ENCODE results near the gene GNG4. TPM values are rescaled to one million over a fixed set of nuclear protein-coding genes. Genes with fewer than 3 reads are reported as not detected.
A peak's percentile ranks its signal among the peaks of the same experiment; 100 is the strongest.
"Not testable (repeated sequence)": the region's sequence is repeated elsewhere in the genome, so short reads cannot be mapped to it uniquely, and the experiment has no call there.

The GNG4 gene
- total RNA-seq, 1 donor from 2014 or later, result 0.60 TPM

- H3K27ac Mint-ChIP-seq (ENCODE audit: unreplicated experiment), result no peak overlapping the region
- no peaks in the 10 kb centered on the region for H3K27me3 Mint-ChIP-seq (ENCODE audit: low read depth)
- peaks cover 3% of the 10 kb centered on the region for H3K9me3 Mint-ChIP-seq (ENCODE audit: low read depth)
- peak; percentile 34 for DNase-seq (ENCODE audit: low spot score)
- H3K4me3 Mint-ChIP-seq (ENCODE audit: unreplicated experiment), result no peak overlapping the region
- TF ChIP-seq CTCF (IDR thresholded peaks at IDR 0.05), result peak; percentile 60
- H3K4me1 Mint-ChIP-seq (ENCODE audit: low read depth), result no peaks in the 10 kb centered on the region
- no peaks in the 10 kb centered on the region for H3K36me3 Mint-ChIP-seq (ENCODE audit: low read depth)
These were observed 48.5 kb downstream of the GNG4 start for GRCh38 chr1:235601104-235601503.

- H3K27ac Mint-ChIP-seq (ENCODE audit: unreplicated experiment), result no peak overlapping the region
- no peaks in the 10 kb centered on the region for H3K36me3 Mint-ChIP-seq (ENCODE audit: low read depth)
- no peaks in the 10 kb centered on the region for H3K4me1 Mint-ChIP-seq (ENCODE audit: low read depth)
- H3K4me3 Mint-ChIP-seq (ENCODE audit: unreplicated experiment), result no peak overlapping the region
- no peak for DNase-seq (ENCODE audit: low spot score)
- no peaks in the 10 kb centered on the region for H3K27me3 Mint-ChIP-seq (ENCODE audit: low read depth)
- no peak for TF ChIP-seq CTCF (IDR thresholded peaks at IDR 0.05)
- H3K9me3 Mint-ChIP-seq (ENCODE audit: low read depth), result peaks cover 2% of the 10 kb centered on the region
These were observed 50.0 kb downstream of the GNG4 start for GRCh38 chr1:235599536-235599935.

DNA sequence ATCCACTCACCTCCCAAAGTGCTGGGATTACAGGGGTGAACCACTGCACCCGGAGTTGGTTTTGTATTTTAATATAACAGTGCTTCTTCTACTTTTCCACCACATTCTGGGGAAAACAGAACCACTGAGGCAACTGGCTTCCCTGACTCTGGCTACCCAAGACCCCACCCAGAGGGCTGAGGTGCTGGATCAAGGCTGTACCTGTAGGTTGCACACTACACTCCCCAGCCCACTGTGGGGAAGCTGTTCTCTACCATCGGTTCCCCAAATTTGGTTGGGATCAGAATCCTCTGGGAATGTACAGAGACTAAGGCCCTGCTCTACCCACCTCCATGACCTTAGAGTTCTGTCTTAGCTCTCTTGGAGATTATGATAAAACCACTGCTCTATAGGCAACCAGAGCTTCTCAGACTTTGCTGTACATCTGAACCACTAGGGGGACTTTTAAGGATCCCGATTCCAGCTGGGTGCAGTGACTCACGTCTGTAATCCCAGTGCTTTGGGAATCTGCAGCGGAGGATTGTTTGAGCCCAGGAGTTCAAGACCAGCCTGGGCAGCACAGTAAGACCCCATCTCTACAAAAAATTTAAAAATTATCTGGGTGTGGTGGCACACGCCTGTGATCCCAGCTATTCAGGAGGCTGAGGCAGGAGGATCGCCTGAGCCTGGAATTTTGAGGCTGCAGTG, 51.6 kb downstream of the GNG4 start:
- peak; percentile 51 for DNase-seq (ENCODE audit: low spot score)
- TF ChIP-seq CTCF (IDR thresholded peaks at IDR 0.05), result peak; percentile 73
- no peaks in the 10 kb centered on the region for H3K4me1 Mint-ChIP-seq (ENCODE audit: low read depth)
- H3K36me3 Mint-ChIP-seq (ENCODE audit: low read depth), result no peaks in the 10 kb centered on the region
- no peaks in the 10 kb centered on the region for H3K9me3 Mint-ChIP-seq (ENCODE audit: low read depth)
- H3K27me3 Mint-ChIP-seq (ENCODE audit: low read depth), result no peaks in the 10 kb centered on the region
- no peak overlapping the region for H3K27ac Mint-ChIP-seq (ENCODE audit: unreplicated experiment)
- no peak overlapping the region for H3K4me3 Mint-ChIP-seq (ENCODE audit: unreplicated experiment)

- no peaks in the 10 kb centered on the region for H3K4me1 Mint-ChIP-seq (ENCODE audit: low read depth)
- H3K27me3 Mint-ChIP-seq (ENCODE audit: low read depth), result no peaks in the 10 kb centered on the region
- no peaks in the 10 kb centered on the region for H3K9me3 Mint-ChIP-seq (ENCODE audit: low read depth)
- H3K27ac Mint-ChIP-seq (ENCODE audit: unreplicated experiment), result no peak overlapping the region
- peak; percentile 44 for DNase-seq (ENCODE audit: low spot score)
- TF ChIP-seq CTCF (IDR thresholded peaks at IDR 0.05), result no peak
- no peak overlapping the region for H3K4me3 Mint-ChIP-seq (ENCODE audit: unreplicated experiment)
- no peaks in the 10 kb centered on the region for H3K36me3 Mint-ChIP-seq (ENCODE audit: low read depth)
These were observed 54.5 kb downstream of the GNG4 start for GRCh38 chr1:235595079-235595478.

DNA sequence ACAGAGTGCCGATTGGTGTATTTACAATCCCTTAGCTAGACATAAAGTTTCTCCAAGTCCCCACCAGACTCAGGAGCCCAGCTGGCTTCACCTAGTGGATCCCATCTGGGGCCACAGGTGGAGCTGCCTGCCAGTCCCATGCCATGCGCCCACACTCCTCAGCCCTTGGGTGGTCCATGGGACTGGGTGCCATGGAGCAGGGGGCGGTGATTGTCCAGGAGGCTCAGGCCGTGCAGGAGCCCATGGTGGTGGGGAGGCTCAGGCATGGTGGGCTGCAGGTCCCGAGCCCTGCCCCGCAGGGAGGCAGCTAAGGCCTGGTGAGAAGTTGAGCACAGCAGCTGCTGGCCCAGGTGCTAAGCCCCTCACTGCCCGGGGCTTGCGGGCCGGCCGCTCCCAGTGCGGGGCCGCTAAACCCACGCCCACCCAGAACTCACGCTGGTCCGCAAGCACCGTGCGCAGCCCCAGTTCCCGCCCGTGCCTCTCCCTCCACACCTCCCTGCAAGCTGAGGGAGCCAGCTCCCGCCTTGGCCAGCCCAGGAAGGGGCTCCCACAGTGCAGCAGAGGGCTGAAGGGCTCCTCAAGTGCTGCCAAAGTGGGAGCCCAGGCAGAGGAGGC, 55.2 kb downstream of the GNG4 start:
- H3K27me3 Mint-ChIP-seq (ENCODE audit: low read depth); H3K4me1 Mint-ChIP-seq (ENCODE audit: low read depth); H3K4me3 Mint-ChIP-seq (ENCODE audit: unreplicated experiment); H3K27ac Mint-ChIP-seq (ENCODE audit: unreplicated experiment); H3K36me3 Mint-ChIP-seq (ENCODE audit: low read depth); H3K9me3 Mint-ChIP-seq (ENCODE audit: low read depth): not testable (repeated sequence)
- DNase-seq (ENCODE audit: low spot score), result peak; percentile 86
